Epithelial cell of esophagus (primary cell): ENCODE measurements around the gene ZNF10.
A peak's percentile ranks its signal among the peaks of the same experiment; 100 is the strongest.

Experiments used
- DNase-seq: peaks from one replicate; pipeline ENCODE4 v3.0.0; 2010; ENCODE audit warnings: low read depth
- H3K4me3 ChIP-seq: 2 replicates; pipeline ENCODE4 v1.5.1; 2011; ENCODE audit warnings: mild to moderate bottlenecking, low read length, control low read depth
- TF ChIP-seq, protein P1 (sequence below): IDR thresholded peaks from 2 replicates; pipeline ENCODE4 v1.5.1; 2011; ENCODE audit warnings: low read depth, mild to moderate bottlenecking, low read length, control low read depth, inconsistent platforms; ENCODE audit not compliant: insufficient read depth; ENCODE audit errors: missing control alignments

The ZNF10 gene

GRCh38 chr12:133156125-133156690 lies 25.8 kb downstream of the ZNF10 start:
- DNase-seq: no peak
- TF ChIP-seq, protein P1, sequence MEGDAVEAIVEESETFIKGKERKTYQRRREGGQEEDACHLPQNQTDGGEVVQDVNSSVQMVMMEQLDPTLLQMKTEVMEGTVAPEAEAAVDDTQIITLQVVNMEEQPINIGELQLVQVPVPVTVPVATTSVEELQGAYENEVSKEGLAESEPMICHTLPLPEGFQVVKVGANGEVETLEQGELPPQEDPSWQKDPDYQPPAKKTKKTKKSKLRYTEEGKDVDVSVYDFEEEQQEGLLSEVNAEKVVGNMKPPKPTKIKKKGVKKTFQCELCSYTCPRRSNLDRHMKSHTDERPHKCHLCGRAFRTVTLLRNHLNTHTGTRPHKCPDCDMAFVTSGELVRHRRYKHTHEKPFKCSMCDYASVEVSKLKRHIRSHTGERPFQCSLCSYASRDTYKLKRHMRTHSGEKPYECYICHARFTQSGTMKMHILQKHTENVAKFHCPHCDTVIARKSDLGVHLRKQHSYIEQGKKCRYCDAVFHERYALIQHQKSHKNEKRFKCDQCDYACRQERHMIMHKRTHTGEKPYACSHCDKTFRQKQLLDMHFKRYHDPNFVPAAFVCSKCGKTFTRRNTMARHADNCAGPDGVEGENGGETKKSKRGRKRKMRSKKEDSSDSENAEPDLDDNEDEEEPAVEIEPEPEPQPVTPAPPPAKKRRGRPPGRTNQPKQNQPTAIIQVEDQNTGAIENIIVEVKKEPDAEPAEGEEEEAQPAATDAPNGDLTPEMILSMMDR: no peak
- no peak overlapping the region for H3K4me3 ChIP-seq

- TF ChIP-seq, protein P1: no peak
- no peak overlapping the region for H3K4me3 ChIP-seq
- DNase-seq: peak; percentile 87
These were observed 35.3 kb downstream of the ZNF10 start for GRCh38 chr12:133165776-133166175.

DNA sequence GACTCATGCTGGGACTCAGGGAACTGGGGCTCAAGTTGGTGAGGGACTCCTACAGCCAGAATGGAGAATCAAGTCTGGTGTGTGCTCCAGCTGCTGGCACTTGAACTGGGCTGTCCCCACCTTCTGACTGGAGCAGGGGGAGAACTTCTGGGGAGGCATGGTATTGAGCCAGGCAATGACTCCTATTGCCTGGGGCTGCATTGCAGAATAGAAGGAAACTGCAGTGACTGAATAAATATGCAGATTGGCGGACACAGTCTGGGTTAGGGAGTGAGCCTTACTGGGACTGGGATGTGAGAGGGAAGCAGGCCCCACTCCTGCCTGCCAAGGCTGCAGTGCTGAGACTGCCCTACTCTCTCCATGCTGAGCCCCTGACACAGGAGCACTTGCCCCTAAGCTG lies 42.1 kb downstream of the ZNF10 start:
- TF ChIP-seq, protein P1: no peak
- DNase-seq: peak; percentile 22
- H3K4me3 ChIP-seq: no peak overlapping the region

GRCh38 chr12:133174901-133175300 lies 44.5 kb downstream of the ZNF10 start:
- DNase-seq: no peak
- no peak overlapping the region for H3K4me3 ChIP-seq
- TF ChIP-seq, protein P1: no peak

- no peak for DNase-seq
- no peak overlapping the region for H3K4me3 ChIP-seq
- TF ChIP-seq, protein P1: no peak
These were observed 50.2 kb downstream of the ZNF10 start for GRCh38 chr12:133180669-133181068.

- TF ChIP-seq, protein P1: peak; percentile 77
- peak; percentile 92 for DNase-seq
- H3K4me3 ChIP-seq: peak within 1 kb of the TSS; percentile 99
These were observed 51.0 kb downstream of the ZNF10 start, which contains the start of gene ZNF268 for GRCh38 chr12:133181238-133181959. Gene ZNF268 (plus strand): TSS chr12:133181495. CDS start chr12:133181998, 503 bp downstream.
